A172 (cell line): Measurements from ENCODE around the gene CARD10. TPM values are rescaled to one million over a fixed set of nuclear protein-coding genes. Genes with fewer than 3 reads are reported as not detected.

Experiments
- DNase-seq: peaks from one replicate; pipeline ENCODE4 v3.0.0-alpha.2; 2015; ENCODE audit warnings: low spot score
- total RNA-seq: library from RNA; depleted of rRNA; stranded (reverse); fragments of >200 nt; shearing (Covaris generic); gene quantifications from 2 replicates; pipeline ENCODE4 v1.2.3, GENCODE V29; 2014

Gene CARD10
- total RNA-seq, 1 experiment from 2014 or later = 20.4 TPM

DNA sequence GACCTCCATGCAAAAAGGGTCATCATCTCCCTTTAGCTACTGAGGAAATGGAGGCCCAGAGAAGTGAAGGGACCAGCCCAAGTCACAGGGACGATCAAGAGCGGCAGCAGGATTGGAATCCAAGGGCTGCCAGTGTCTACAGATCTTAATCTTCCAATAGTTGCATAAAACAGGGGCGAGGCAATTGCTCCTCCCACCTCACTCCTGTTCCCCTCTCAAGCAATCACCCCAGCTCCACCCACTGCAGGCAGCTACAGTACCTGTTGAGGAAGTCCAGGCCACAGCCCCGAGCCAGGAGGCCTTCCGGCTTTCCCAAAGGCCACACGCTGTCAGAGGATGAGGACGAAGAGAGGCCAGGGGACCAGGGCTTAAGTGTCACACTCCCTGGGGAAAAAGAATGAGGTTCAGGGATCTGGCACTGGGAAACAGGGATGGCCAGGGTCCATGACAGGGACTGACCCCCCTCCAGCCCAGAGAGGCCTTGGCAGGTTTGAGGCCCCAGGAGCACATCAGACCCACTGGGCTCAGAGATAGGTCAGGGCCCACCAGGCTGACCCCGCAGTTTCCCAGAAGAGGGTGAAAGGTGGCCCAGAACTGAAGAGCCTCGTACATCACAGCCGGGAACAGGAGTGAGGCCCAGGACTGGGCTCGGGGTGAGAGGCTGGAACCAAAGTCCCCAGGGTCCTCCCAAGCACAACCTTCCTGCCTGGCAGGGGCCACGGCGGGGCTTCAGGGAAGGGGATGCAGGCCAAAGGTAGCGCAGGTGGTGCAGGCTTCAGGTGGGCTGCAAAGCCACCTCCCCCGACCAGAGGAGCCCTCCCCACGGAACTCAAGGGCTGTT, 16.7 kb downstream of the CARD10 start:
- no peak for DNase-seq

DNA sequence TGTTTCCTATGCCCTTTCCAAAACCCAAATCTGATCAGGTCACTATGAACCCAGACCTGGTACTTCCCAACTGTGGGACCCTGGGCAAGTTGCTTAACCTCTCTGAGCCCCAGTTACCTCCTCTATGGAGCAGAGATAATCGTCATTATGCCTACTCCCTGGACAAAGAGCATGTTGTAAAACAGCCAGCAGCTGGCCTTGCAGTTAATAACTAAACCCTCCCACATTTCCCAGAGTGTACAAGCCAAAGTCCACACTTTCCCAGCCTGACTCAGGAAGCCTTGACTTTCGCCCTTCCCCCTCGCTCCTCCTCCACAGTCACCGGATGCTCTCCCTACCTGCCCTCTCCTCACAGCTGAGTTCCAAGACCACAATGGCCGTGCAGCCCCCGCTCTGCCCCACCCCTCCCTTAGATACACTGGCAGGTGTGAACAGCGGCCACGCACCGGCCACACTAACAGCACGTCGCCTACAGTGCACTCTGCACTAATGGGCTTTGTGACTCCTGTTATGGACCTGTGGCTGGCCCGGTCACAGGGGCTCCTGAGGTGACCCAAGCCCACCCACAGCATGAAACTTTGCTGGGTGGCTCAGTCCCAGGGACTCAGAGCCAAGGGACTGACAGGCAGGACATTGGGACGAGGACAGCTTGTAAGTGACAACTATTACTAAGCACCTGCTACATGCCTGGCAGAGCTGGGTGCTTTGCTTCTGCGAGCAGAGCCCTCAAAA, 17.4 kb downstream of the CARD10 start:
- DNase-seq = peak; percentile 92

DNA sequence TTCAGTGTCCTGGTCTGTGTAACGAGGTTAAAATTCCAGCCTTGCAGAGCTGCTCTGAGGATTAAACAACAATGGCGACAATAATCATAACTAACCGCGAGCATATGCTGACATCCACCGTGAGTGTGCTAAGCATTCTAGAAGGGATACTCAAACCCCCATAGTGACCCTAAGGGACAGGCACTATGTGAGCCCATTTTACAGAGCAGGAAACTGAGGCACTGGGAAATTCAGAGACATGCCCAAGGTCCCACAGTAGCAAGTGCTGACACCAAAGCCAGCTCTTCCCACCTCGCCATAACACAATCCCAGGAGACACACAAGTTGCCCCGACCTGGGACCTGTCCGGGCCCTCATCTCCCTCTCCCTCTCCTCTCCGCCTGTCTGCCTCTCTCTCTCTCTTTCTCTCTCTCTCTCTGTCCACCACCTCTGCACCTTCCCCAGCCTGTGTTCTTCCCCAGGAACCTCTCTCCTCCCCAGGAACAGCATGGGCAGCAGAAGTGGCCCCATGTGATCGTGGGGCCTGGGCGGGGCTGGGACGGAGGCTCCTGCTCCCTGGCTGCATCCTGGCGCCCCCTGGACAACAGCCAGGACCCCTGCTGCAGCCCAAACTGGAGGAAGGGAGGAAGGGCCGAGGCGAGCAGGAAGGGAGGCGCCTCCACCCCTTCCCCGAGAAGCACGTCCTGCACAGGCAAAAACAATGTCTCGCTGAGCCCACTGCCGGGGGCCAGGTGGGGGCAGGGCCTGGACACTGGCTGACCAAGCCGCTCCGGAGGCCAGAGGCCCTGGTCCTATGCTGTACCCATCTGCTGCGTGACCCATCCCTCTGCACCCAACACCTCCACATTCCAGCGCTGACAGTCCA, 18.2 kb downstream of the CARD10 start:
- peak; percentile 27 for DNase-seq

DNA sequence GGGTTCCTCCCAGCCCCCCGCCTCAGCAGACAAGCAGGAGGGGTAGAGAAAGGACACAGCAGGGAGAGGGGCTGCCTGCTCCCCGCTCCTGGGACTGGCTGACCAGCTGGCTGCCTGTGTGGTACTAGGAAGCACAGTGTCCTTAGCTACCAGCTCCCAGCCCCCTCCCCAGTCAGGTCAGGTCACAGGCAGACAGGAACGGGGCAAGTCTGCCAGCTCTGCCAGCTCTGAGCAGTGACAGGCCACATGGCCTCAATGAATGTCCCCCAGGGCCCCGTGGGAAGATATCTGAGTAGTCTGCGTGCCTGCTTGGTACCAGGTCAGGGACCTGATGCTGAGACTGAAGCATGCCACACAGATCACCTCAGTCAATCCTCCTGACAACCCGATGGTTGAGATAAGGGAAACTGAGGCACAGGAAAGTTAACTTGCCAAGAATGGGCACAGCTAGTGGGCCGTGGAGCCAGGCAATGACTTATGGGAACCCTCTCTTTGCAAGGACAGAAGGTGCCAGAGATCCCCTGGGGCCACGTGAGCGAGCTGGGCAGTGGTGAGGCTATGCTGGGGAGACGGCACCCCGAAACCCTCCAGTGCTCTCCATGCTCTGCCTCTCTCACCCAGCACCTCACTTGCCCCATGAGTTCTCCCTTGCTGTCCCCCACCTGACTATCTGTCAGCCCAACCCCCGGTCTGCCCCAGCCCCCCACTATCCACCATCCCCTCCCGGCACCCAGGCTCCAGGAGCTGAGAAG, 19.2 kb downstream of the CARD10 start:
- no peak for DNase-seq

DNA sequence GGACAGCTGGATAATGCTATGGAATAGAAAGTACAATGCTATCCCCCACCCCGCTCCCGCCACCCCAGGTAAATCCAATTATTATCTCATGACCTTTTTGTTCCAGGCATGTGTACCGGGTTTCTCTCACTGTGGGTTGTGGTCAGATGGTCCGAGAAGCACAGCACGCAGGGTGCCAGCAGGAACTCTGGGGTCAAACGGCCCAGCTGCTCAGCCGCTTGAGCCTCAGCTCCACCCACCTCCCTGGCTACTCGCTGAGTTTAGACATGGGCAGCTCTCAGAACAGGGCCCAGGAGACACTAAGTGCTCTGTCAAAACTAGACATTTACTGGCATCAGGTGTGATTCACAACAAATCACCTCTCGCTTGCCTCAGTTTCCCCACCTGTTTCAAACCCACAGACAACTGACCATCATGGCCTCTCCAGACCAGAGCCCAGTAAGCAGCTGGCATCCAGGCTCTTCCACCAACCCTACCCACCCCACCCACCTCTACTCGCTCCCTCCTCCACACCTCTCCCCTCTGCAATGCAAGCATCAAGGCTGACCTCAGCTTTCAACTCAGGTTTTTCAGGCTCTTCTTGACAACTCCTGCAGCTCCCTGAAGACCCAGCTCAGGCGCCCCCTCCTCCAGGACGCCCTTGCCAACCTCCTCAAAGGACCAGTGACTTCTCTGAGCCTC, 20.0 kb downstream of the CARD10 start:
- peak; percentile 31 for DNase-seq

DNA sequence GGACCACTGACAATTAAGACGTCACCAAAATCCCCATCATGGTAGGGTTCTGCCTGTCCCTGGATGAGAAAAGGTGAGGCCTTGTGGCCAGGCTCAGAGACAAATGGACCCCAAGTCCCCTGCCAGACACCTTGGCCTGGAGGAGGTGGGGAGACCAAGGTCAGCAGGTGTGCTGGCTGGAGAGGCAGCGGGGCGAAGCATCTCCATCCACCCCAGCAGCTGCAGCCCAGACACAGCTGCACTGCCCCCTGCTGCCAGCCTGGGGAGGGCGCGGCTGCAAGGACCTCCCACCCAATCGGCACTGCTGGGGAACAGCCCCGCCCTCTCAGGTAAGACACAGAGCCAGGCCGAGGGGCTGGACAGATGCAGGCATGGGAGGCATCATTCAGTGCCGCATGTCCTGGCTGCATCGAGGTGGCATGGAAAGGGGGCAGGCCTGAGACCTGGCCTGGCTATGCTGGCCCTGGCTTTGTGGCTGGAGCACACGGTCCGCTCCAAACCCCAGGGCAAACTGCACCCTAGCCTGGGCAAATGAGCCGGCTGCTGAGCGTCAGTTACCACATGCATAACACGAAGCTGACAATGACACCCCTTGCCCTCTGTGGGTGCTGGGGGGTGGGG, 20.8 kb downstream of the CARD10 start:
- DNase-seq = peak; percentile 25

DNA sequence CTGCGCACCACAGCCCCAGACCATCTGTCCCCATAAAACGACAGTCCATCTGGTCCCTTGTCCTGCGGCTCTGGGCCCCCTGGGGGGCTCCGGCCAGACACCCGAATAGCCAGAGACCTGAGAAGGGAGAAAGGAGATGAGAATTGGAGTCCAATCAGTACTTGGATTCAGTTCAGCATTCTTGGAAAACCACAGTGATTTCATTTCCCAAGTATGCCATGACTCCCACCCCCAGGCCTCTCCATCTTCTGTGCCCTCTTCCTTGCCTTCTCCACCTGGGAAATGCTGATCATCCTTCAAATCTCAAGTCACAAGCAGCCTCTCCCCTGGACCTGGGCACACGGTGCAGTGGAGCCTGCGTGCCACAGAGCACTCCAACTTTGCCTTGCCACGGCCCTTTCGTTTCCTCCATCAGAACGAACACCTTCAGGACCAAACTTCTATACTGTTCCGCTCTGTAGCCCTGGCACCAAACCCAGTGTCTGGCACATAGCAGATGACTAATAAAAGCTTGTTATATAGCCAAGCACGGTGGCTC, 22.1 kb downstream of the CARD10 start:
- DNase-seq = peak; percentile 96

DNA sequence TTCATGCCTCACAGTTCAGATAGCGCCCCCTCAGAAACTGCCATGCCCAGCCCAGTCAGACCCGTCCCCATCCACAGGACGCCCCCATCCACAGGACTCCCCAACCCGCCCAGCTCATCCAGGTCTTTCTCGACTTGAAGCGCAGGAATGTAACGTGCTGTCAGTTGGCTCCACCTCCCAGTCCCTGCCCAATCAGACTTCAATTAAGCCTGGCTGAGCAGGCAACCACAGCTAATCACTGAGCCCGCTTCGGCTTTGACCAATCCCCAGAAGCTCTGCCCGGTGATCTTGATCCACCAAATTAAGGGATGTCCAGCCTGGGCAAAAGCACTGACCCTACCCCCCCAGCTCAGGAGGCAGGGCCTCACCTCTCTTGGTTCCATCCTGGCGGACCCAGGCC, 22.6 kb downstream of the CARD10 start:
- peak; percentile 94 for DNase-seq

DNA sequence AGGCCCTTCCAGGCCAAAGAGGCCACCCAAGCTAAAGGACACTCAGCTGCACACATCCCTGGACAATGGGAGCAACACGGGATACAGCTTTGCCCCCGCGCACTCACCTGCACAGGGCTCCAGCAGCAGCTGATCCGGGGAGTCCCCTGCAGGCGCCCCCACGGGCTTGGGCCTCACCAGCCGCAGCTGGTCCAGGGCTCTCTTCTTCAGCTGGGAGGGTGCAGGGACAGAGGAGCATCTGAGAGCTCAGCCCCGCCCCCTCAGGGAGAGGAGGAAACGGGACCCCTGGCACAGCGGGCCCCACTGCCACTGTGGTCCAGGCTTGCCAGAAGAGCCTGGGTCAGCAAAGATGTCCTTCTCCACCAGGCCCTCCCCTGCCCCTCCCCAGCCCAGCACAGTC, 25.2 kb downstream of the CARD10 start:
- DNase-seq = no peak

DNA sequence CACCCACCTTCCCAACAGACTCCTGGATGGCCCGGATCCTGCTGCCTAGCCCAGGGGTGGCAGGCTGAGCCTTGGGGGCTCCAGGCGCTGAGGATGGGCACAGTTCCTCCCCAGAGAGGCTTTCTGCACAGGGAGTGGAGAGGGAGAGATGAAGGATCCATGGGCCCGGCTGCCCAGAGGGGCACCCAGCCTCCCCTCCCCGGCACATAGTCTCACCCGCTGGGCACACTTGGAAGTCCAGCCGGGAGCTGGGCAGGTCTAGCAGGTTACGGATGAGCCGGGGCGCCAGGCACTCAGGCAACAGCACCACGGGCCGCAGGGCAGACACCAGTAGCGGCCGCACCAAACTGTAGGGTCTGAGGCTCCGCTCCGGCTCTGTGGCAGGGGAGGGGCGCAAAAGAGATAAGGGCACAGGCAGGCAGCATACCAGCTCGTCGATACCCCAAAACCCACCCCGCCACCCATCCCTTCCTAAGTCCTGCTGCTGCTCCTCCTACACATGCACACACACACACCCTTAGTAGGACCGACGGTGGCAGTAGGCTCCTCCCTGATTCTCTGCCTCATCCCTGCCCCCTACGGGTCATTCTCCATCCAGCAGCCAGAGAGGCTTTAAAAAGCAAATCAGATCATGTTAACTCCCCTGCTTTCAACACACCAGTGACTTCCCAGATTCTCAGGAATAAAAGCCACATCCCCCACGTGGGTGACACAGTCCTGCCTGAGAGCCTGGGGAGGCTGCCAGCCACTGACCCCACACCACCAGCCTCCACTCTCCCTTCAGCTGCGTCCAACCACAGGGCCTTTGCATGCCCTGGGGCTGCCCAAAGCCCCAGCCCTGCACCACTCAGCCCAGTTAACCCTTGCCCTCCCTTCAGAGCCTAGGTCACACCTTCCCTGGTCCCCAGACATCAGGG, 26.5 kb downstream of the CARD10 start:
- DNase-seq = peak; percentile 59

DNA sequence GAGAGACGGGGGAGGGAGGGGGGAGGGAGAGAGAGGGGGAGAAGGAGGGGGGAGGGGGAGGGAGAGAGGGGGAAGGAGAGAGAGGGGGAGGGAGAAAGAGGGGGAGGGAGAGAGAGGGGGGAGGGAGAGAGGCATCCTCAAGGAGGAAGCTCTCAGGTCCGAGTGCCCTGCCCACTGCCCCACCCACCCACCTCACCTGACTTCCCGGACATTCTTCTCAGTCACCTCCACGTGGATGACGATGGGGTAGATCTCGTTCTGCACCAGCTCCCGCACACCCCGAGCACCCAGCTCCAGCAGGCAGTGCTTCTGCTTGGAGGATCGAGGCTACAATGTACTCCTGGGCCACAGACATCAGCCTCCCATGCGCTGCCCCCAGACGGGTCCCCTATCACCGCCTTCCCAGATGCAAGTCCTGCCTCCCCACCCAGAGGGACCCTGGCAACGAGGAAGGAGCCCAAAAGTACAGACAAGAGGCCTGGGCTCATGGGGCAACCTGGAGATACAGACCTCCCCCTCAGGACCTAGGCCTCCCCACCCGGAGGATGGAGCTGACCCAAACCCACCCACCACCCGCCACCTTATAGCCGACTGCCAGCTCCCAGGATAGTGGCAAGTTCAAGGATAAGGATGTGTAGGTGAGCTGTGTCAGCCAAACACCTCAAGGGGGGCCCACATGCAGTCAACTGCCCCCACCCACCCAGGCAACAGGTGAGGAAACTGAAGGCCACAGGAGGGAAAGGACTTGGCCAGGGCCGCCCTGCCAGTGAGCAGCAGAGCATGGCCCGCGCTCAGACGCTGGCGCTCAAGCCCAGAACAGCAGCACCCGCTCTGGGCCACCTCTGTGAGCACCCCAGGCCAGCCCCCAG, 27.4 kb downstream of the CARD10 start:
- no peak for DNase-seq

DNA sequence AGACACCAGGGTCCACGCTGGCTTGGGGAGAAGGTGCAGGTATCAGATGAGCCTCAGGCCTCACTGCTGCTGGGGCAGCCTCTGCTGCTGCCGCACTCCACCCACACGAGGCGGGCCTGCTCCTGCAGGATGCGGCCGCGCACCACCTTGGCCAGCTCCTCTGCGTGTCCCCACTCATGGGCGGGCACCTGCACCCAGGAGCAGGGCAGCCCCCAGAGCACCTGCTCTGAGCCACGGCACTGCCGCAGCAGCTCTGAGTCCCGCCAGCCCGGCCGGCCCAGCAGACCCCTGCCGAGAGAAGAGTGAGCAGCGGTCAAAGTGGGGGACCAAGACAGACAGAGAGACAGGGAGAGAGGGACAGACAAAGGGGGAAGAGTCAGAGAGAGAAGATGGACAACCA, 28.1 kb downstream of the CARD10 start:
- no peak for DNase-seq

DNA sequence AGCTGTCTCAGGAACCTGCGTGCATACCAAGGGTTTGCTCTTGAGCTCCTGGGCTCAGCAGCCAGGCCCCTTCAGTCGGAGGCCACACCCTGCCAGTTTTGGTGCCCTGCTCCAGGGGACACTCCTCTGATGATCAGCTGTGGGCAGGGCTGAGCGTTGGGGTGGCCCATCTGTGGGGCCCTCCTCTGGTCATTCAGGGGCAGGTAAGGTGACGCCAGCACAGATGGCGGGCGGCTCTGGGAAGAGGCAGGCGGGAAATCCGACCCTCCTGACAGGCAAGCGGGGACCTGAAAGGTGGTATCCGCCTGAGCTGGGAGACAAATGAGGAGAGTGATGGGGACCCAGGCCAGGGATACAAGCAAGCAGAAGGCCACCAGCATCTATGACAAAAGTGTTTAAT, 29.2 kb downstream of the CARD10 start:
- DNase-seq = no peak

DNA sequence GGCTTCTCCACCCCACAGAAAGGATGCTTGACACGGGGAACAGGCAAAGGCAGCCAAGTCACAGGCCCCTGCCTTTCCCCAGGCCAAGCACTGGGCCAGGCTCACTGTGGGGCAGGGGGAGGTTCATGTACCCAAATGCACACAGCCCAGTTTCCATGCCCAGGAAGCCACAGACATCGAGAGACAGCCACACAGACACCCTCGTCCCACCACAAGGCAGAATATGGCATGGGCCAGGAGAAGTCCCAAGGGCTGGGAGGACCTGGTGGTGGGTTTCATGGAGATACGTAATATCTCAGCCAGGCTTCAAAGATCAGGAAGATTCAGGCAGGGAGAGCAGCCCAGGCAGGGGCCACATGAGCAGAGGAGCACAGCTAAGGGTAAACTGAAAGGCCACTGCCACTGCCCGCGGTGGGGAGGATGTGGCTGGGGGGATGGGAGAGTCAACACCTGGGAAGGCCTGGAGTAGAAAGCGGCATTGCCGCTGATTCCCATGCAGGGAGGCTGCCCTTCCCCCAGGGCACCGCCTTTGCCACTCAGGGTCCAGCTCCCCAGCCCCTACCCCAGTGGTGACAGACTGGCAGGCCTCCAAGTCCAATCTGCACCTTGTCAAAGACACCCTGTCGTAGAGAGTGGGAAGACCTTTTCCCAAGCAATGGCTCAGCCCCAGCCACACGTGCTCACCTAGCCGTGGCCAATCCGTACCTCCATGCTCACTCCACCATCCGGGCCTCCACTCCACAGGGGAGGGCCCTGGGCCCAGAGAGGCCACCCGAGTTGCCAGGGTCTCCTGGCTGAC, 30.7 kb downstream of the CARD10 start:
- DNase-seq = no peak

DNA sequence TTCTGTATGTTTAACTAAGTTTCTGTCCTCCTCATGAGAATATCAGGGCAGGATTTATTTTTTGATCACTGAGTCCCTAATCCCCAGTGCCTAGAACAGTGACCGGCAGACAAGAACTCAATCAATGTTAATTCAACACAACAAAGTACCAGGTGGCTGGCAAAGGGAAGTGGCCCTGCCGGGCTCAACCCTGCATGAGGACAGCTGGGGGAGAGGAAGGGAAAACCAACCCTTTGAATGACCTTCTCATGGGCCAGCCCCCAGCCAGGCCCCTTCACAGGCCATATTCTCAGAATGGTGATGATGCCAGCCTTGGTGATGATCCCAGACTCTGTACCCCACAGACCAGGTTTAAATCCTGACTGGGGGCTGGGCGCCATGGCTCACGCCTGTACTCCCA, 31.6 kb downstream of the CARD10 start:
- no peak for DNase-seq

DNA sequence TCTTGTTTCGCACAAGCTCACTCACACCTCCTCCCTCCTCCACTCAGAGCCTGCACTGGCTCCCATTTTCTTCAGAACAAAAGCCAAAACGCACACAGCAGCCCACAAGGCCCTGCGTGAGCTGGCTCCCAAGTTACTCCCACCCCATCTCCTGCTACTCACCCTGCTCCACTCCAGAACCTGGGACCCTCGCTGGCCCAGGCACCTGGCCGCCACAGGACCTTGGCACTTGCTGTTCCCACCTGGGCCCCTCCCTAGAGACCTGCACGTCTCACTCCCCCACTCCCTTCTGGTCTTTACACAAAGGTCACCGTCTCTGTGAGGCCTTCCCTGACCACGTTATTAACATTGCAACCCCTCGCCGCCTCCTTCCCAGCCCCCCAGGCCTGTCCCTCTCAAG, 32.1 kb downstream of the CARD10 start:
- DNase-seq = no peak

DNA sequence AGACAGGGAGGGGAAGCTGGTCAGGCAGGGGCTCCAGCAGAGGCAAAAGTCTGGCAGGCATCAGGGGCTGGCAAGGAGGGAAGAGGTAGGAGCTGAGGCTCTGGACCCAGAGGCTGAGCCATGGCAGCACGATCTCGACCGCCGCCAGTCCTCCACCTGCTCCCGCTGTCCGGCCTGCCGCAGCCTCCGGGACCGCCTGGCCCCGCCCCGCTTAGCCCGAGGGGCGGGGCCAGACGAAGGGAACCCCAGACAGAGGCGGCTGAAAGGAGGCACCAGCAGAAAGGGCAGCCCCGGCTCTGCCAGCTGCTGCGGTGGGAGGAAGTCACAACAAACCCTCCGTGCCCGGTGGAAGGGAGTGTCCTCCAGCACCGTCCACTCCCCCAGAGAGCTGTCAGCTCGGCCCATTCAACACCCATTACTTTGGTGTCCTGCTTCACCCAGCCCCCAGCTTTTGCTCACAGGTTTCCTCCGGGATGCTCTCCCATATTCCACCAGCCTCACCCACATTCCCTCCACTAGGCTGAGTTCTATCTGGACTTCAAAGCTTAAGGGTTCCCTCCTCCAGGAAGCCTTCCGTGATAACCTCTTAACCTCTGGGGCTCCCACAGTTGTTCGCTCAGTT, 32.9 kb downstream of the CARD10 start, which contains the start of gene MFNG:
Gene MFNG, minus strand, starts transcription at position 161 of the 622 bp plus-strand sequence. CDS start 207 bp downstream, outside the sequence.
- peak; percentile 67 for DNase-seq
